Heart left ventricle (tissue), 16 donors: ENCODE data around the gene FBXO33. TPM values are rescaled to one million over a fixed set of nuclear protein-coding genes. Genes with fewer than 3 reads are reported as not detected.

Experiments
- ATAC-seq, 4 donors: fragments of 200-7000 bp; cut with Tn5 transposase; one replicate each; pipeline ENCODE4 v1.9.1; 2020 to 2022; ENCODE audit warnings: moderate library complexity in 4 of 4, mild to moderate bottlenecking in 3 of 4, moderate number of reproducible peaks in 1 of 4
- DNase-seq, 5 donors: peaks; one replicate each; pipeline ENCODE4 v3.0.0-alpha.2; 2020
- H3K27ac ChIP-seq, 12 donors: fragments of 200-600 bp; sonication (generic) in 4 of 12; one replicate each; pipeline versions ENCODE4 v1.5.0 to v1.8.0; 2016 to 2022; ENCODE audit warnings: mild to moderate bottlenecking in 2 of 12
- H3K27me3 ChIP-seq, 9 donors: fragments of 200-600 bp; sonication (generic) in 2 of 9; one replicate each; pipeline versions ENCODE4 v1.5.1 to v1.8.0; 2016 to 2022; ENCODE audit warnings: mild to moderate bottlenecking in 3 of 9
- H3K36me3 ChIP-seq, 9 donors: fragments of 200-600 bp; sonication (generic) in 2 of 9; one replicate each; pipeline versions ENCODE4 v1.5.0 to v1.8.0; 2018 to 2022; ENCODE audit warnings: mild to moderate bottlenecking in 2 of 9
- H3K4me1 ChIP-seq, 12 donors: fragments of 200-600 bp; sonication (generic) in 4 of 12; one replicate each; pipeline versions ENCODE4 v1.5.0 to v1.8.0; 2016 to 2022; ENCODE audit warnings: mild to moderate bottlenecking in 3 of 12
- H3K4me3 ChIP-seq, 12 donors: fragments of 200-600 bp; sonication (generic) in 4 of 12; one replicate each; pipeline versions ENCODE4 v1.5.0 to v1.8.0; 2017 to 2022; ENCODE audit warnings: mild to moderate bottlenecking in 9 of 12, moderate library complexity in 4 of 12
- H3K9me3 ChIP-seq, 12 donors: fragments of 200-600 bp; sonication (generic) in 4 of 12; one replicate each; pipeline versions ENCODE4 v1.5.0 to v1.8.0; 2016 to 2022; ENCODE audit warnings: mild to moderate bottlenecking in 1 of 12
- POLR2A ChIP-seq, 2 donors: fragments of 450-650 bp; IDR thresholded peaks; one replicate each; pipeline ENCODE4 v1.6.1; 2017; ENCODE audit warnings: antibody characterized with exemption in 2 of 2, mild to moderate bottlenecking in 2 of 2, moderate library complexity in 2 of 2
- WGBS, 4 donors: extraction: QIAGEN DNeasy Blood & Tissue Kit in 2 of 4; methylation state at CpG; one replicate each; pipeline versions ENCODE4 v1.1.5 to v1.1.7; 2013 to 2018; 5-methylcytosine and 5-hydroxymethylcytosine counted together
- intact Hi-C, 10 donors: fragments of 100-400 bp; cut with DNase I; formaldehyde crosslinking; loops; one replicate each; pipeline versions ENCODE4 v1.11.1 to v1.14.2; 2022
- polyA plus RNA-seq, 2 donors: library from polyadenylated mRNA; stranded (reverse); fragments of 200-250 nt; gene quantifications; one replicate each; pipeline ENCODE4 v1.2.3, GENCODE V29; 2013
- total RNA-seq, 9 donors: library from RNA; depleted of rRNA in 2 of 9; stranded (reverse); fragments of >200 nt in 2 of 9; fragmentation: NEBNext Ultra II Directional in 3 of 9; extraction: Animal tissue kit (Norgen Biotek cat#: 25700) in 3 of 9; gene quantifications; one replicate each; pipeline versions ENCODE4 v1.1.0 to v1.2.4, GENCODE V29; 2016 to 2023
- TF ChIP-seq, protein P1 (sequence below), 12 donors: fragments of 200-600 bp; sonication (generic) in 4 of 12; IDR thresholded peaks; one replicate each; pipeline versions ENCODE4 v1.5.0 to v1.8.0; 2018 to 2022; ENCODE audit warnings: antibody characterized with exemption in 12 of 12, mild to moderate bottlenecking in 5 of 12
- donor health status: ischemic (EF 13 %, LVEDD 7.1; RV severe dilation, severe dysfunction).
- donor health status: healthy with polysubstance abuse.
- donor health status: DM: no; HTN: yes; CAD: no.
- donor health status: DM: no; HTN: no; CAD: no.
- donor health status: ischemic (EF 25% LVEDD 6.9; RV normal size, moderate dysfunction).
- donor health status: ischemic (EF 25% LVEDD 5.7; RV mildly dilated, moderate dysfunction).
- donor health status: healthy.
- donor health status: DM: yes; HTN: yes; CAD: no.
- donor health status: ischemic (EF 35%, LVEDD 5.7; RV mildly dilated, moderate dysfunction).
- donor health status: nonischemic (EF 11% LVEDD 7.7; RV severe dilation, severe dysfunction).
- donor health status: DM: yes; HTN: yes; CAD: no.
- donor health status: PGD.
- donor health status: ischemic (EF 29% LVEDD 5.4; RV normal size, mild dysfunction).
- donor health status: nonischemic (EF 23%, LVEDD 6.1; RV moderate dilation, normal function).

Gene FBXO33
- total and polyA plus RNA-seq, 11 donors: 2.5 to 8.4 (median 5.8) TPM

DNA sequence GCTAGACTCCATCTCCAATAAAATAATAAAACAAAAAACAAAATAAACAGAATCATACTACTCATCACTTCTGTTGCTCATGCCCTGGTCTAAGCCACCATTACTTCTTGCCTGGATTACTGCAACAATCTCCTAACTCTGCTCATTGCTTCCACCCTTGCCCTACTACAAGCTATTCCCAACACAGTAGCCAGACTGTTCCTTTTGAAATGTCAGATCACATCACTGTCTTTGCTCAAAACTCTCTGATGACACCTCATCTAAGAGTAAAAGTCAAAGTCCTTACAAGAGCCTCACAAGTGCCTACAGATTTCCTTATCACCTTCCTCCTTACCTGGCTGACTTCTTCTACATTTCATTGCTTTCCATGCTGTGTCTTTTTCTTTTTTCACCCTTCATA lies 10.0 kb downstream of the FBXO33 start:
- Histone ChIP-seq H3K27ac (no peak overlapping the region), H3K36me3 (no peaks in the 10 kb centered on the region), H3K4me1 (peaks cover 0 to 41% (median 29%) of the 10 kb centered on the region in 12 donors), H3K9me3 (peaks cover 0 to 2% (median 0%) of the 10 kb centered on the region in 12 donors), H3K4me3 (no peak overlapping the region), H3K27me3 (no peaks in the 10 kb centered on the region)
- no peak for TF ChIP-seq POLR2A (IDR thresholded peaks at IDR 0.05)
- TF ChIP-seq, protein P1, sequence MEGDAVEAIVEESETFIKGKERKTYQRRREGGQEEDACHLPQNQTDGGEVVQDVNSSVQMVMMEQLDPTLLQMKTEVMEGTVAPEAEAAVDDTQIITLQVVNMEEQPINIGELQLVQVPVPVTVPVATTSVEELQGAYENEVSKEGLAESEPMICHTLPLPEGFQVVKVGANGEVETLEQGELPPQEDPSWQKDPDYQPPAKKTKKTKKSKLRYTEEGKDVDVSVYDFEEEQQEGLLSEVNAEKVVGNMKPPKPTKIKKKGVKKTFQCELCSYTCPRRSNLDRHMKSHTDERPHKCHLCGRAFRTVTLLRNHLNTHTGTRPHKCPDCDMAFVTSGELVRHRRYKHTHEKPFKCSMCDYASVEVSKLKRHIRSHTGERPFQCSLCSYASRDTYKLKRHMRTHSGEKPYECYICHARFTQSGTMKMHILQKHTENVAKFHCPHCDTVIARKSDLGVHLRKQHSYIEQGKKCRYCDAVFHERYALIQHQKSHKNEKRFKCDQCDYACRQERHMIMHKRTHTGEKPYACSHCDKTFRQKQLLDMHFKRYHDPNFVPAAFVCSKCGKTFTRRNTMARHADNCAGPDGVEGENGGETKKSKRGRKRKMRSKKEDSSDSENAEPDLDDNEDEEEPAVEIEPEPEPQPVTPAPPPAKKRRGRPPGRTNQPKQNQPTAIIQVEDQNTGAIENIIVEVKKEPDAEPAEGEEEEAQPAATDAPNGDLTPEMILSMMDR (IDR thresholded peaks at IDR 0.05): no peak
- ATAC-seq: peak in 2 of 4 donors; percentile 53 to 57
- intact Hi-C loops: loop anchor here in 5 of 10 donors (10.0 kb wide), 2 partner anchors 257 to 317 kb away; partner anchors contain the start of gene SEC23A (in 4 of the 5)
- no peak for DNase-seq

- TF ChIP-seq, protein P1 (IDR thresholded peaks at IDR 0.05): no peak
- no peak for TF ChIP-seq POLR2A (IDR thresholded peaks at IDR 0.05)
- H3K27ac ChIP-seq: no peak overlapping the region
- H3K27me3 ChIP-seq: no peaks in the 10 kb centered on the region
- 91 to 99% (median 95%) methylated on average over 1 of the region's 1 CpG for WGBS, 4 donors
- no peak overlapping the region for H3K4me3 ChIP-seq
- intact Hi-C loops: no loop called here
- peaks cover 0 to 25% (median 7%) of the 10 kb centered on the region in 12 donors for H3K9me3 ChIP-seq
- H3K4me1 ChIP-seq: peaks cover 0 to 26% (median 12%) of the 10 kb centered on the region in 12 donors
- ATAC-seq: no peak
- H3K36me3 ChIP-seq: no peaks in the 10 kb centered on the region
- no peak for DNase-seq
Measured at GRCh38 chr14:39419272-39419671, 13.0 kb downstream of the FBXO33 start.

- DNase-seq (peak in 4 of 5 donors; percentile 20 to 46 (median 34)), ATAC-seq (peak; percentile 90 to 96 (median 92))
- H3K27ac ChIP-seq: no peak overlapping the region
- peaks cover 0 to 13% (median 2%) of the 10 kb centered on the region in 12 donors for H3K4me1 ChIP-seq
- H3K27me3 ChIP-seq: no peaks in the 10 kb centered on the region
- peaks cover 0 to 35% (median 7%) of the 10 kb centered on the region in 12 donors for H3K9me3 ChIP-seq
- TF ChIP-seq, protein P1 (IDR thresholded peaks at IDR 0.05): peak in 9 of 12 donors; percentile 28 to 53 (median 33)
- TF ChIP-seq POLR2A (IDR thresholded peaks at IDR 0.05): no peak
- whole genome bisulfite sequencing, 4 donors: 55 to 81% (median 74%) methylated on average over 2 of the region's 2 CpGs
- intact Hi-C loops: no loop called here
- H3K4me3 ChIP-seq: no peak overlapping the region
- H3K36me3 ChIP-seq: no peaks in the 10 kb centered on the region
Measured at GRCh38 chr14:39417014-39417413, 15.2 kb downstream of the FBXO33 start.

DNA sequence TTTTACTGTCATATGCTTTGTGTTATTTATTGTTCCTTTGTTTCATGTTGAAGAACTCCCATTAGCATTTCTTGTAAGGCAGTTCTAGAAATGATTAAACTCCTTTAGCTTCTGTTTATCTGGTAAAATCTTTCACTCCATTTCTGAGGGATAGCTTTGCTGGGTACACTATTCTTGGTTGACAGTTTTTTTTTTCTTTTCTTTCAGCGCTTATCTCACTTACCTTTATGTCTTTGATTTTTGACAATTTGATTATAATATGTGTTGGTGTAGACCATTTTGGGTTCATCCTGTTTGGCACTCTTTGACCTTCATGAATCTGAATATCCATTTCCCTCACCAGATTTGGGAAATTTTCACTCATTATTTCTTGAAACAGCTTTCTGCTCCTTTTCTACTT lies 16.2 kb downstream of the FBXO33 start:
- peaks cover 0 to 39% (median 7%) of the 10 kb centered on the region in 12 donors for H3K9me3 ChIP-seq
- DNase-seq (no peak), ATAC-seq (no peak)
- H3K27me3 ChIP-seq: no peaks in the 10 kb centered on the region
- WGBS, 4 donors: 96 to 100% (median 97%) methylated on average over 1 of the region's 1 CpG
- TF ChIP-seq, protein P1 (IDR thresholded peaks at IDR 0.05): no peak
- TF ChIP-seq POLR2A (IDR thresholded peaks at IDR 0.05): no peak
- no peak overlapping the region for H3K4me3 ChIP-seq
- H3K27ac ChIP-seq: no peak overlapping the region
- H3K4me1 ChIP-seq: peaks cover 0 to 9% (median 0%) of the 10 kb centered on the region in 12 donors
- intact Hi-C loops: no loop called here
- no peaks in the 10 kb centered on the region for H3K36me3 ChIP-seq
